ENCODE measurements around the gene NEUROG2.

Gene NEUROG2

DNA sequence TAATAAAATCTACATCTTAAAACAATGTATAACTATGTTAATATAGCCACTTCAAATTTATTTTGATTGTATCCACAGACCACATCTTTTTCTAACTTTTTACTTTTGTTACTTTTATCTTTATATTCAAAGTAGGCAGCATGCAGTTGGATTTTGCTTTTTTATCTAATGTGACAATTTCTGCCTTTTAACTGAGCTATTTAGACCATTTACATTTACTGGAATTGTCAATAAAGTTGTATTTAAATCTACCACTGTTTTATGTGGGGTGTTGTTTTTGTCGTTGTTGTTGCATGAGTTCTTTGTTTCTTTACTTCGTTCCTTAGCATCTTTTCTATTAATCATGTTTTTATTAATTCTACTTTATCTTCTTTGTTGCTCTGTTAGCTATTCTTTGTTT lies 42.0 kb downstream of the NEUROG2 start:
- no peak for DNase-seq

DNA sequence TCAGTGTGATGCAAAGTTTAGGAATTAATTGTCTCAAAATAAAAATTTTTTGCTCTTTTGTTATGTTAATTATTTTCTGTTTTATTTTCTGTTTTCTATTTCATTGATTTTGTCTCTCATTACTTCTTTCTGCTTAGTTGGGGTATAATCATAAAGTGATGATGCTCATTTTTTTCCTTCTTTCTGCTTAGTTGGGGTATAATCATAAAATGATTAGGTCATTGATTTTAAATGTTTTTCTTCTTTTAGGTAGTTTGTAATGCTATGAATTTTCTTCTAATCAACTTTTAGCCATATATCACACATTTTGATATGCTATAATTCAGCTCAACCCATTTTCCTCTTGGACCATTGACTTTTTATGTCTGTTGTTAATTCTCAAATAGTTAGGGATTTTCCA lies 43.7 kb downstream of the NEUROG2 start:
- DNase-seq, result no peak
